ENCODE data around the gene CCNJL. TPM values are rescaled to one million over a fixed set of nuclear protein-coding genes. Genes with fewer than 3 reads are reported as not detected.

The CCNJL gene
- 10.8 TPM for total RNA-seq

GRCh38 chr5:160312134-160312959 lies at the start of gene CCNJL:
Gene CCNJL, minus strand, starts transcription at chr5:160312564. Its CDS starts 641 bp downstream, at chr5:160311923.

GRCh38 chr5:160229190-160229742 lies 83.1 kb downstream of the CCNJL start, which contains the start of gene FABP6:
Gene FABP6, plus strand, starts transcription at chr5:160229506. Its CDS starts 52 bp downstream, at chr5:160229558.

Other genes starting within 250 kb of the CCNJL start
- gene PWWP2A, start 193.1 kb downstream of the CCNJL start, total RNA-seq: 76.2 TPM
- not detected for gene FABP6, start 83.1 kb downstream of the CCNJL start, total RNA-seq
- 16.9 TPM for gene C1QTNF2, start 58.1 kb upstream of the CCNJL start, total RNA-seq
- 25.1 TPM for gene FAM200C, start 87.5 kb upstream of the CCNJL start, total RNA-seq
- 71.6 TPM for gene SLU7, start 106.5 kb upstream of the CCNJL start, total RNA-seq
- gene PTTG1, start 109.3 kb upstream of the CCNJL start, total RNA-seq: 23.8 TPM

Data from camera-type eye (tissue), 1 donor.